Measurements from ENCODE around the gene UBE2K.
"Not testable (repeated sequence)": the region's sequence is repeated elsewhere in the genome, so short reads cannot be mapped to it uniquely, and the experiment has no call there.

The UBE2K gene

GRCh38 chr4:39668887-39669286 is 29.0 kb upstream of the UBE2K start:
- H3K4me3 Mint-ChIP-seq = no peak overlapping the region
- no peaks in the 10 kb centered on the region for H3K4me1 Mint-ChIP-seq (ENCODE audit: low read depth)
- no peaks in the 10 kb centered on the region for H3K36me3 Mint-ChIP-seq
- no peaks in the 10 kb centered on the region for H3K27me3 Mint-ChIP-seq
- H3K27ac Mint-ChIP-seq = no peak overlapping the region
- H3K9me3 Mint-ChIP-seq (ENCODE audit: low read depth) = no peaks in the 10 kb centered on the region

DNA sequence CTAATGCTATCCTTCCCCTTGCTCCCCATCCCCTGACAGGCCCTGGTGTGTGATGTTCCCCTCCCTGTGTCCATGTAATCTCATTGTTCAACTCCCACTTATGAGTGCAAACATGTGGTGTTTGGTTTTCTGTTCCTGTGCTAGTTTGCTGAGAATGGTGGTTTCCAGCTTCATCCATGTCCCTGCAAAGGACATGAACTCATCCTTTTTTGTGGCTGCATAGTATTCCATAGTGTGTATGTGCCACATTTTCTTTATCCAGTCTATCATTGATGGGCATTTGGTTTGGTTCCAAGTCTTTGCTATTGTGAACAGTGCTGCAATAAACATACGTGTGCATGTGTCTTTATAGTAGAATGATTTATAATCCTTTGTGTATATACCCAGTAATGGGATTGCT is 27.6 kb upstream of the UBE2K start:
- H3K36me3 Mint-ChIP-seq; H3K27me3 Mint-ChIP-seq; H3K4me3 Mint-ChIP-seq; H3K4me1 Mint-ChIP-seq (ENCODE audit: low read depth); H3K9me3 Mint-ChIP-seq (ENCODE audit: low read depth); H3K27ac Mint-ChIP-seq: not testable (repeated sequence)

- not testable (repeated sequence) for H3K4me1 Mint-ChIP-seq (ENCODE audit: low read depth); H3K4me3 Mint-ChIP-seq; H3K27me3 Mint-ChIP-seq; H3K9me3 Mint-ChIP-seq (ENCODE audit: low read depth); H3K36me3 Mint-ChIP-seq; H3K27ac Mint-ChIP-seq
Observed at GRCh38 chr4:39675681-39676080, 22.3 kb upstream of the UBE2K start.

DNA sequence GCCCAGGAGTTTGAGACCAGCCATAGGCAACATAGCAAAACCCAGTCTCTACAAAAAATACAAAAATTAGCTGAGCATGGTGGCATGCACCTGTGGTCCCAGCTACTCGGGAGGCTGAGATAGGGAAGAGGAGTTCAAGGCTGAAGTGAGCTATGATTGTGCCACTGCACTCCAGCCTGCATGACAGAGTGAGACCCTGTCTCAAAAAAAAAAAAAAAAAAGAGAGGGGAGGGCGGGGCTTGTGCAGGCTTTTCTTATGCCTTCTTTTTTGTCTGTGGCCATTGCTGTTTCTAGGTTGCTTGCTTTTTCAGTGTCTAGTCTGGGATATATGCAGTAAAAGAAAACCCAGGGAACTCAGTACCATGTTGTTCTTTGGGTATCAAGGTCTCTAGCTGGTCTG is 16.9 kb upstream of the UBE2K start:
- H3K4me1 Mint-ChIP-seq (ENCODE audit: low read depth); H3K4me3 Mint-ChIP-seq; H3K27me3 Mint-ChIP-seq; H3K27ac Mint-ChIP-seq; H3K36me3 Mint-ChIP-seq; H3K9me3 Mint-ChIP-seq (ENCODE audit: low read depth): not testable (repeated sequence)

DNA sequence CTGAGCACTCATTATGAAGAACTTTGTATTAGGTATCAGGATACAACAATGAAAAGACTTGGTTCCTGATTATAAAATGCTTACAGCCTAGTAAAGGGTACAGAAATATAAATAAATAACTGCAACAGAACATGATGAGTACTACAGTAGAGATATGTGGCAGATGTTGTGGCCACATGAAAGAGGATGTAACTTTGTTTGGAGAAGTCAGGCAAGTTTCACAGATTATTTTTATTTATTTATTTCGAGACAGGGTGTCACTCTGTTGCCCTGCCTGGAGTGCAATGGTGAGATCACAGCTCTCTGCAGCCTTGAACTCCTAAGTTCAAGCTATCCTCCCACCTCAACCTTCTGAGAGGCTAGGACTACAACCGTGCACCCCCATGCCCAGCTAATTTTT is 15.8 kb upstream of the UBE2K start:
- Mint-ChIP-seq H3K36me3 (no peaks in the 10 kb centered on the region), H3K4me1 (ENCODE audit: low read depth) (no peaks in the 10 kb centered on the region), H3K27me3 (no peaks in the 10 kb centered on the region), H3K9me3 (ENCODE audit: low read depth) (no peaks in the 10 kb centered on the region), H3K4me3 (no peak overlapping the region), H3K27ac (no peak overlapping the region)

DNA sequence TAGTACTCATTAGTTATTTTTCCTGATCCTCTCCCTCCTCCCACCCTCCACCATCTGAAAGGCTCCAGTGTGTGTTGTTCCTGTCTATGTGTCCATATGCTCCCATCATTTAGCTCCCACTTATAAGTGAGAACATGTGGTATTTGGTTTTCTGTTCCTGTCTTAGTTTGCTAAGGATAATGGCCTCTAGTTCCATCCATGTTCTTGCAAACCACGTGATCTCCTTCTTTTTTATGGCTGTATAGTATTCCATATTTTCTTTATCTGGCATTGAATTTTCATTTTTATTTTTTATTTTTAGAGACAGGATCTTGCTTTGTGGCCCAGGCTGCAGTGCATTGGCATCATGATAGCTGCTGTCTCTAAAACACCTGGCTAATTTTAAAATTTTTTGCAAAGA is 11.9 kb upstream of the UBE2K start:
- no peaks in the 10 kb centered on the region for H3K4me1 Mint-ChIP-seq (ENCODE audit: low read depth)
- no peaks in the 10 kb centered on the region for H3K27me3 Mint-ChIP-seq
- H3K36me3 Mint-ChIP-seq = no peaks in the 10 kb centered on the region
- no peak overlapping the region for H3K4me3 Mint-ChIP-seq
- no peak overlapping the region for H3K27ac Mint-ChIP-seq
- H3K9me3 Mint-ChIP-seq (ENCODE audit: low read depth) = no peaks in the 10 kb centered on the region

DNA sequence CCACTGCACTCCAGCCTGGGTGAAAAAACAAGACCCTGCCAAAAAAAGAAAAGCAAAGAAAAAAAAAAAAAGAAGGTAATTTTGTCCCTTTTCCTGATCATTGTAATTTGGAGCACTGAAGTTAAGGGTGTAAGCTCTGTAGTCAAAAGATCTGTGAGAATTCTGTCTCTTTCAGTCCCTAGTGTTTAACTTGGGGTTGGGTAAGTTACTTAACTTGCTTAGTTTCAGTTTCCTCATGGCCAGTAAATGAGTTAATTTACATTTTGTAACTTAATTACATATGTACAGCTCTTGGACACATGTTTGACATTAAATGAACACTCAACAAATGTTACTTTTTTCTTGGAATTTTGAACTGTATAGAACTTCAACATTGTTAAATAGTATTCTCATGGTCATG is 10.9 kb upstream of the UBE2K start:
- H3K4me1 Mint-ChIP-seq (ENCODE audit: low read depth) = no peaks in the 10 kb centered on the region
- H3K9me3 Mint-ChIP-seq (ENCODE audit: low read depth) = no peaks in the 10 kb centered on the region
- no peaks in the 10 kb centered on the region for H3K27me3 Mint-ChIP-seq
- no peak overlapping the region for H3K27ac Mint-ChIP-seq
- no peak overlapping the region for H3K4me3 Mint-ChIP-seq
- no peaks in the 10 kb centered on the region for H3K36me3 Mint-ChIP-seq

GRCh38 chr4:39689970-39690369 is 8.0 kb upstream of the UBE2K start:
- Mint-ChIP-seq H3K4me1 (ENCODE audit: low read depth) (no peaks in the 10 kb centered on the region), H3K27ac (no peak overlapping the region), H3K4me3 (no peak overlapping the region), H3K36me3 (no peaks in the 10 kb centered on the region), H3K27me3 (no peaks in the 10 kb centered on the region), H3K9me3 (ENCODE audit: low read depth) (no peaks in the 10 kb centered on the region)

DNA sequence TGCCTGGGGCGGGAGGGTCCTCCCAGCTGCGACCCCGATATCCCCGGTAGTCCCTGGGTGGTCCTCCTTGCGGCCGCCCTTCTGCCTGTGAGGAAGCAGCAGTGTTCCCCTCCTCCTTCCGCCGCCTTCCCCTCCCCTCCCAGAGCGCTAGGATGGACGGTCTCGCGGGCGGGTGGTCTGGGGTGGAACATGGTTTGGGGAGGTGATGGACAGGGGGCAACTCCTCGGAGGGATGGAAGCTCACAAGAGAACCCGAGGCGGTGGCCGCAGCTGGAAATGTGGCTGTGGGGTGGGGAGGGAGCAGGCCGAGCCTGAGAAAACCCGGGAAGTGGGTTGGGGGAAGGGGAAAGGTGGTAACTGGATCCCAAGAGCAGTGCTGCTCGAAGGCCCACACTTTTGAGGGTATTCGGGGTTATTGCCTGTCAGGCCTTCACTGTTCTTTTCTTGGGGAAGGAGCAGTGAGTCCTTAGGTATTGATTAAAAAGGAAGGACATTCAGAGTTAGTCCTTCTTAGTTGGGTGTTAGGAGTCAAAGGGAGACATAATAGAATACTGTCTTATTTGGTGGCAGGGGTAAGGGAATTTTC is 581 bp downstream of the UBE2K start:
- peak overlapping the region; percentile 98 for H3K4me3 Mint-ChIP-seq
- H3K27ac Mint-ChIP-seq = peak overlapping the region; percentile 97
- H3K4me1 Mint-ChIP-seq (ENCODE audit: low read depth) = peaks cover 43% of the 10 kb centered on the region
- no peaks in the 10 kb centered on the region for H3K36me3 Mint-ChIP-seq
- H3K27me3 Mint-ChIP-seq = no peaks in the 10 kb centered on the region
- H3K9me3 Mint-ChIP-seq (ENCODE audit: low read depth) = no peaks in the 10 kb centered on the region

DNA sequence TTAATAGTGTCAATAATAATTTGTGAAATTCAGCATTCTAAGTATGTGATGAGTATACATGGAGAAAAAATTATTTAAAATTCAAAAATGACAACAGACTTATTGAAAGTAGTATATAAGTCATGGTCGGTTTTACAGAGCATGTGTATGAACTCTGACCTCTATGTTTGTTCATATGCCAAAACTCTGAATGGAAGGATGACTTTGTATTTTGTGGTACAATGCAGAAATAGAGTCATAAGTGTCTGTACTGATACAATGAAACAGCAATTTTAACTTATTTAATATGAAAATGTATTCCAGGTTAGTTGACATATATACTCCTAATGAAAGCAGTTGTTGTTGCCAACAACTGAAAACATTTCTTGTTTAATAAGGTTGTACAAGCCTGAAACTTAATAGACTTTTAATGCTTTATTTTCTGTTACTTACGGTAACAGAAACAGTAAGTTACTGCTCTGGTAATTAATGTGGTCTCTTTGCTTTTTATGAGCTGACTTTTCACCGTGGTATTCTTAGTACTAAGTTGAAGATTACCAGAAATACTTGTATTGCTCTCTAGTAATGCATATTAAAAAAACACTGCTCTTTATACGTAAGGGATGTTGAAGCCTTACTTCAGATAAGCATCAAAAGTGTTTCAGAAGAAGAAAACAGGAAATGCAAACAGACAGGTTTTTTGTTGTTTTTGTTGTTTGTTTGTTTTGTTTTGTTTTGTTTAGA is 1.9 kb downstream of the UBE2K start:
- H3K9me3 Mint-ChIP-seq (ENCODE audit: low read depth) = no peaks in the 10 kb centered on the region
- peak overlapping the region; percentile 97 for H3K27ac Mint-ChIP-seq
- no peaks in the 10 kb centered on the region for H3K27me3 Mint-ChIP-seq
- peak overlapping the region; percentile 98 for H3K4me3 Mint-ChIP-seq
- H3K4me1 Mint-ChIP-seq (ENCODE audit: low read depth) = peaks cover 47% of the 10 kb centered on the region
- H3K36me3 Mint-ChIP-seq = no peaks in the 10 kb centered on the region

DNA sequence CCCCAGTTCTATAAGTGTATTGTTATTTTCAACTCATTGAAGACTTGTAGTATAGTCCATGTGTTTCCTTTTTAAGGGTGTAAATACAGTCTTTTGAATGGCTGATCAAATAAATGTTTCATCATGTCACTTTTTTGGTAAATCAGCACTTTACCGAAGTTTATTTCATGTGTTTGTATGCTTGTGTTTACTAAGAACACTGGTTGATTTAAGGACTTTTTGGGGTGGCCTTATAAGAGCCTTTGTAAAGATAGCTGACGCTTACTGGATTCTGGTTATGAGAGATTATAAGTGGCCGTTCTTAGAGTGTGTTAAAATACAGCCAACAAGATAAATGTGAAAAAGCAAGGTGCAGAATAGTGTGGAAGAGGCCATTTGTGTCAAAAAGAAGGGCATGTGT is 2.6 kb downstream of the UBE2K start:
- Mint-ChIP-seq H3K27me3 (no peaks in the 10 kb centered on the region), H3K36me3 (peaks cover 2% of the 10 kb centered on the region), H3K4me1 (ENCODE audit: low read depth) (peaks cover 49% of the 10 kb centered on the region), H3K9me3 (ENCODE audit: low read depth) (no peaks in the 10 kb centered on the region), H3K27ac (peak overlapping the region; percentile 97), H3K4me3 (peak overlapping the region; percentile 98)

GRCh38 chr4:39702716-39703115 is 4.8 kb downstream of the UBE2K start:
- H3K4me3 Mint-ChIP-seq = peak overlapping the region; percentile 7
- no peaks in the 10 kb centered on the region for H3K27me3 Mint-ChIP-seq
- peaks cover 46% of the 10 kb centered on the region for H3K4me1 Mint-ChIP-seq (ENCODE audit: low read depth)
- H3K9me3 Mint-ChIP-seq (ENCODE audit: low read depth) = no peaks in the 10 kb centered on the region
- H3K27ac Mint-ChIP-seq = peak overlapping the region; percentile 22
- peaks cover 2% of the 10 kb centered on the region for H3K36me3 Mint-ChIP-seq

- not testable (repeated sequence) for H3K9me3 Mint-ChIP-seq (ENCODE audit: low read depth); H3K4me3 Mint-ChIP-seq; H3K27ac Mint-ChIP-seq; H3K36me3 Mint-ChIP-seq; H3K27me3 Mint-ChIP-seq
- H3K4me1 Mint-ChIP-seq (ENCODE audit: low read depth) = peaks cover 60% of the 10 kb centered on the region
Observed at GRCh38 chr4:39704789-39705188, 6.9 kb downstream of the UBE2K start.

DNA sequence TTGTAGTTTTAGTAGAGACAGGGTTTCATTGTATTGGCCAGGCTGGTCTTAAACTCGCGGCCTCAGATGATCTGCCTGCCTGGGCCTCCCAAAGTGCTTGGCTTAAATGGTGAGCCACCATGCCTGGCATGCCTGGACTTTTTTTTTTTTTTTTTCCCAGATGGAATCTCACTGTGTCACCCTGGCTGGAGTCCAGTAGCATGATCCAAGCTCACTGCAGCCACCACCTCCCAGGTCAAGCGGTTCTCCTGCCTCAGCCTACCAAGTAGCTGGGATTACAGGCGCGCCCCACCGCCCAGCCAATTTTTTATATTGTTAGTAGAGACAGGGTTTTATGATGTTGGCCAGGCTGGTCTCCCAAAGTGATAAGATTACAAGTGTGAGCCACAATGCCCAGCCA is 8.4 kb downstream of the UBE2K start:
- Mint-ChIP-seq H3K9me3 (ENCODE audit: low read depth) (no peaks in the 10 kb centered on the region), H3K4me1 (ENCODE audit: low read depth) (peaks cover 53% of the 10 kb centered on the region), H3K4me3 (no peak overlapping the region), H3K27me3 (no peaks in the 10 kb centered on the region), H3K36me3 (peaks cover 2% of the 10 kb centered on the region), H3K27ac (no peak overlapping the region)

- Mint-ChIP-seq H3K9me3 (ENCODE audit: low read depth) (no peaks in the 10 kb centered on the region), H3K27me3 (no peaks in the 10 kb centered on the region), H3K4me1 (ENCODE audit: low read depth) (peaks cover 56% of the 10 kb centered on the region), H3K27ac (no peak overlapping the region), H3K36me3 (peaks cover 2% of the 10 kb centered on the region), H3K4me3 (no peak overlapping the region)
Observed at GRCh38 chr4:39706741-39707511, 9.0 kb downstream of the UBE2K start.

Data from activated naive CD8-positive, alpha-beta T cell (primary cell).